CD4-positive, CD25-positive, alpha-beta regulatory T cell (primary cell): ENCODE results near the gene FGD3. TPM values are rescaled to one million over a fixed set of nuclear protein-coding genes. Genes with fewer than 3 reads are reported as not detected.

Source experiments
- ATAC-seq, 2 donors: fragments of 150-1000 bp; cut with Tn5 transposase; one replicate each; pipeline ENCODE4 v1.10.0; 2021; ENCODE audit warnings: low read depth in 2 of 2, moderate number of reproducible peaks in 2 of 2, moderate library complexity in 1 of 2
- DNase-seq, 3 donors: peaks; one replicate each; pipeline versions ENCODE4 v3.0.0 to v3.0.0-alpha.2; 2012 to 2022; ENCODE audit warnings: mixed read lengths in 1 of 3
- H3K27ac ChIP-seq: one replicate; pipeline ENCODE4 v1.7.0; 2013; ENCODE audit warnings: mild to moderate bottlenecking, low read length; ENCODE audit not compliant: insufficient read depth, poor library complexity, severe bottlenecking
- H3K27me3 ChIP-seq: one replicate; pipeline ENCODE4 v1.7.0; 2013; ENCODE audit warnings: low read length; ENCODE audit not compliant: control insufficient read depth, insufficient read depth
- H3K36me3 ChIP-seq: one replicate; pipeline ENCODE4 v1.7.0; 2013; ENCODE audit warnings: mild to moderate bottlenecking, low read length, moderate library complexity; ENCODE audit not compliant: control insufficient read depth, insufficient read depth
- H3K4me1 ChIP-seq: 2 replicates; pipeline ENCODE4 v1.7.0; 2013; ENCODE audit warnings: mild to moderate bottlenecking, low read length; ENCODE audit not compliant: insufficient read depth, control insufficient read depth, poor library complexity, severe bottlenecking
- H3K4me3 ChIP-seq: one replicate; pipeline ENCODE4 v1.7.0; 2013; ENCODE audit warnings: low read depth, mild to moderate bottlenecking, low read length, moderate library complexity
- H3K9me3 ChIP-seq, 2 experiments: 1 replicate in 1 of 2; 2 replicates in 1 of 2; pipeline ENCODE4 v1.7.0; 2013; ENCODE audit warnings: low read length in 2 of 2, mild to moderate bottlenecking in 1 of 2, moderate library complexity in 1 of 2; ENCODE audit not compliant: control insufficient read depth in 2 of 2
- H3K27ac Mint-ChIP-seq, 3 donors: one replicate each; pipeline ENCODE4 v1.8.0; 2020 to 2022; ENCODE audit warnings: mild to moderate bottlenecking in 3 of 3, mixed read lengths in 3 of 3, moderate library complexity in 2 of 3
- H3K27me3 Mint-ChIP-seq: one replicate; pipeline ENCODE4 v1.8.0; 2022; ENCODE audit warnings: mild to moderate bottlenecking, mixed read lengths
- H3K36me3 Mint-ChIP-seq: one replicate; pipeline ENCODE4 v1.8.0; 2020; ENCODE audit warnings: mixed read lengths
- H3K4me1 Mint-ChIP-seq, 4 donors: one replicate each; pipeline ENCODE4 v1.8.0; 2020 to 2022; ENCODE audit warnings: mixed read lengths in 4 of 4, mild to moderate bottlenecking in 1 of 4
- H3K4me3 Mint-ChIP-seq, 4 donors: one replicate each; pipeline ENCODE4 v1.8.0; 2020 to 2022; ENCODE audit warnings: mild to moderate bottlenecking in 4 of 4, mixed read lengths in 4 of 4, moderate library complexity in 3 of 4
- H3K9me3 Mint-ChIP-seq, 7 donors: one replicate each; pipeline ENCODE4 v1.8.0; 2020 to 2022; ENCODE audit warnings: mixed read lengths in 7 of 7, mild to moderate bottlenecking in 3 of 7, moderate library complexity in 2 of 7
- polyA plus RNA-seq, 4 donors: library from polyadenylated mRNA; unstranded; fragments of 300-500 nt; fragmentation: Illumina TruSeq; gene quantifications; one replicate each; pipeline ENCODE4 v1.2.3, GENCODE V29; 2021
- total RNA-seq: library from RNA; stranded (reverse); gene quantifications from one replicate; pipeline ENCODE4 v1.2.3, GENCODE V29; 2022

Gene FGD3
- total and polyA plus RNA-seq, 5 donors from 2014 or later, result 71.6 to 188 (median 98.1) TPM

DNA sequence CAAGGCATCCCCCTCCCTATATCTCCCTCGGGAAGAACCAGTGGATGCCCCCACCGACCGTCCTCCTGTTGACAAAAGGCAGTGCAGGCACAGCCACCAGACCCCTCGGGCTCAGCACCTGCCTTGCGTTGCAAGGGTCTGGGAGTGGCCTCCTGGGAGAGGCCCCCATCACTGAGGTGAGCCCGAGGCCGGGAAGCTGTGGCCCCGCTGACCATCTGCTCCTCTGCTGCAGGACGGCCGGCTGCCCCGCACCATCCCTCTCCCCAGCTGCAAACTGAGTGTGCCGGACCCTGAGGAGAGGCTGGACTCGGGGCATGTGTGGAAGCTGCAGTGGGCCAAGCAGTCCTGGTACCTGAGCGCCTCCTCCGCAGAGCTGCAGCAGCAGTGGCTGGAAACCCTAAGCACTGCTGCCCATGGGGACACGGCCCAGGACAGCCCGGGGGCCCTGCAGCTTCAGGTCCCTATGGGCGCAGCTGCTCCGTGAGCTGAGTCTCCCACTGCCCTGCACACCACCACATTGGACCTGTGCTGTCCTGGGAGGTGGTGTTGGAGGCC lies 87.9 kb downstream of the FGD3 start:
- no peak for DNase-seq
- Histone ChIP-seq H3K9me3 (no peaks in the 10 kb centered on the region), H3K27me3 (no peaks in the 10 kb centered on the region), H3K27ac (no peak overlapping the region), H3K4me1 (peaks cover 13% of the 10 kb centered on the region), H3K36me3 (peaks cover 62% of the 10 kb centered on the region), H3K4me3 (no peak overlapping the region)
- peak overlapping the region in 1 of 4 donors; percentile 32 for H3K4me3 Mint-ChIP-seq
- peaks cover 4% of the 10 kb centered on the region for H3K27me3 Mint-ChIP-seq
- peaks cover 33% of the 10 kb centered on the region for H3K36me3 Mint-ChIP-seq
- peaks cover 0 to 2% (median 0%) of the 10 kb centered on the region in 7 donors for H3K9me3 Mint-ChIP-seq
- H3K4me1 Mint-ChIP-seq, result peaks cover 0 to 75% (median 21%) of the 10 kb centered on the region in 4 donors
- no peak overlapping the region for H3K27ac Mint-ChIP-seq
- no peak for ATAC-seq

DNA sequence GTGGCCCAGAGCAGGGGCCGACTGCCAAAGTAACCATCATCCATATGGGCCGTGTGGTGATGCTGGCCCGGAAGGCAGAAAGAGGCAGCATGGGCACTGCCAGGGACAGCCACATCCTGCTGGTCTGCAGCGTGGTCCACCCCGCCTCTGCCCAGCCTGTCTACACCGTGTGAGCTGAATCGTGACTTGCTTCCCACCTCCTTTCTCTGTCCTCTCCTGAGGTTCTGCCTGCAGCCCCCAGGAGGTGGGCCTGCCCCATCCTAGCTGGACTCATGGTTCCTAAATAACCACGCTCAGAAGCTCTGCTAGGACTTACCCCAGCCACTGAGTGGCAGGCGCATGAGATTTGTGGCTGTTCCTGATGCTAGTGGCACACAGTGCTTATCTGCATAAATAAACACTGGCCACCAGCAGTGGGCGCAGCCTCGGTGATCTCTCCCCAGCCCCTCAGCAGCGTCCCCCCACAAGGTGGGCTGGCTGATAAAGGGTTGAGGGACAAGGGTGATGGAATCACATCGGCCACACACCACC lies 88.6 kb downstream of the FGD3 start:
- Histone ChIP-seq H3K27ac (no peak overlapping the region), H3K27me3 (no peaks in the 10 kb centered on the region), H3K9me3 (no peaks in the 10 kb centered on the region), H3K4me3 (no peak overlapping the region), H3K36me3 (peaks cover 55% of the 10 kb centered on the region), H3K4me1 (peaks cover 9% of the 10 kb centered on the region)
- H3K27ac Mint-ChIP-seq, result peak overlapping the region; percentile 41 to 84 (median 71)
- H3K4me1 Mint-ChIP-seq, result peaks cover 0 to 75% (median 17%) of the 10 kb centered on the region in 4 donors
- H3K27me3 Mint-ChIP-seq, result peaks cover 4% of the 10 kb centered on the region
- DNase-seq, result no peak
- H3K36me3 Mint-ChIP-seq, result peaks cover 27% of the 10 kb centered on the region
- ATAC-seq, result no peak
- no peak overlapping the region for H3K4me3 Mint-ChIP-seq
- H3K9me3 Mint-ChIP-seq, result peaks cover 0 to 2% (median 0%) of the 10 kb centered on the region in 7 donors

DNA sequence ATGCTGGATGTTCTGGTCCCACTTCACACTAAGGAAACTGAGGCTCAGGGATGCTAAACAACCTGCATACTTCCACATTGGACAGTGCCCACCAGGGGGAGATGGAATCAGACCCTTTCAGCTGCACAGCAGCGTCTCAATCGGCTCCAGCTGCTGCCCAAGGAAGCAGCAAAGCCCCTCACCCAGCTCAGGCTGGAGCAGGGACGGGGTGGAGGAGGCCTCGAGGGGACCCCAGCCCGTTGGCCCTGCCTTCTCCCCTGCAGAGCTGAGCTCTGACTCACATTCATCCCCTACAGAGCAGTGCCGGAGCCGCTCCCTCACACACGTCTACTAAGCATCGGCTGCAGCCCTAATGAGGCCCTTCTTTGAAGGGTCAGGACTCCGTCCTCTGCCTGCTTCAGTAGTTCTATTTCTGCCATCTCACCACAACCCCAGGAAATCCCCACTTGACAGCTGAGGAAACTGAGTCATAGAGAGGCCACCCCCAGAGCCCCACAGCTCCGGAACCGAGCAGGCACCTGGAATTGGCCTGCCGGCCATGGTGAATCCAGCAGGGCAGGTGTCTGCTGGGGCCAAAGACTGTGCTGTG lies 89.7 kb downstream of the FGD3 start:
- peaks cover 16% of the 10 kb centered on the region for H3K36me3 Mint-ChIP-seq
- H3K27ac ChIP-seq, result peak overlapping the region; percentile 14
- ATAC-seq, result no peak
- H3K4me3 ChIP-seq, result no peak overlapping the region
- peaks cover 0 to 75% (median 16%) of the 10 kb centered on the region in 4 donors for H3K4me1 Mint-ChIP-seq
- DNase-seq, result no peak
- H3K27me3 Mint-ChIP-seq, result peaks cover 4% of the 10 kb centered on the region
- peaks cover 44% of the 10 kb centered on the region for H3K36me3 ChIP-seq
- H3K27ac Mint-ChIP-seq, result peak overlapping the region; percentile 41 to 84 (median 76)
- peaks cover 0 to 2% (median 0%) of the 10 kb centered on the region in 7 donors for H3K9me3 Mint-ChIP-seq
- H3K9me3 ChIP-seq, result no peaks in the 10 kb centered on the region
- H3K4me3 Mint-ChIP-seq, result peak overlapping the region in 2 of 4 donors; percentile 38 to 64
- H3K4me1 ChIP-seq, result peaks cover 9% of the 10 kb centered on the region
- H3K27me3 ChIP-seq, result no peaks in the 10 kb centered on the region

- Histone ChIP-seq H3K27me3 (no peaks in the 10 kb centered on the region), H3K4me3 (no peak overlapping the region), H3K4me1 (peaks cover 9% of the 10 kb centered on the region), H3K36me3 (peaks cover 38% of the 10 kb centered on the region), H3K9me3 (no peaks in the 10 kb centered on the region), H3K27ac (peak overlapping the region; percentile 14)
- DNase-seq (no peak), ATAC-seq (no peak)
- peaks cover 0 to 2% (median 0%) of the 10 kb centered on the region in 7 donors for H3K9me3 Mint-ChIP-seq
- peaks cover 11% of the 10 kb centered on the region for H3K36me3 Mint-ChIP-seq
- H3K27me3 Mint-ChIP-seq, result peaks cover 4% of the 10 kb centered on the region
- peak overlapping the region in 1 of 4 donors; percentile 64 for H3K4me3 Mint-ChIP-seq
- H3K27ac Mint-ChIP-seq, result peak overlapping the region in 1 of 3 donors; percentile 41
- peaks cover 0 to 74% (median 17%) of the 10 kb centered on the region in 4 donors for H3K4me1 Mint-ChIP-seq
Measured at GRCh38 chr9:93037476-93037971, 90.2 kb downstream of the FGD3 start.

DNA sequence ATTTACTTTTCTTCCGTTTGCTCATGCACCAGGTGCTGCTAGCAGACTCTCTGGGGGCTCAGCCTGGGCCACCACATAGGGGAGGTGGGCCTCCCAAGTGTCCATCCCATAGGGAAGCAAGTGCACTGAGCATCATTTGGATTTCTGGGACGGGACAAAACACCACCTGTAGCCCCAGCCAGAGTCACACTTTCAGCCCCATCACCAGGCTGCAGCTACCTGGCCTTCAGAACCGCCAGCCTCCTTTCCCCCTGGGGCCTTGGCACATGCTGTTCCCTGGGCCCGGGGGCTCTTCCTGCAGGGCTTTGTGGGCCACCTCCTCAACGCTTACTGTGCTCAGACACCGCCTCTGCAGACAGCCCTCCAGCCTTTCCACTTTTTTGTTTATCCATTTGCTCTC lies 91.6 kb downstream of the FGD3 start:
- peaks cover 4% of the 10 kb centered on the region for H3K36me3 Mint-ChIP-seq
- H3K27me3 Mint-ChIP-seq, result peaks cover 8% of the 10 kb centered on the region
- Histone ChIP-seq H3K4me1 (peaks cover 12% of the 10 kb centered on the region), H3K4me3 (no peak overlapping the region), H3K27me3 (no peaks in the 10 kb centered on the region), H3K27ac (no peak overlapping the region), H3K9me3 (no peaks in the 10 kb centered on the region), H3K36me3 (peaks cover 24% of the 10 kb centered on the region)
- DNase-seq (no peak), ATAC-seq (no peak)
- peaks cover 0 to 2% (median 0%) of the 10 kb centered on the region in 7 donors for H3K9me3 Mint-ChIP-seq
- H3K4me1 Mint-ChIP-seq, result peaks cover 3 to 80% (median 22%) of the 10 kb centered on the region in 4 donors
- H3K27ac Mint-ChIP-seq, result peak overlapping the region; percentile 72 to 78 (median 76)
- peak overlapping the region in 1 of 4 donors; percentile 22 for H3K4me3 Mint-ChIP-seq

DNA sequence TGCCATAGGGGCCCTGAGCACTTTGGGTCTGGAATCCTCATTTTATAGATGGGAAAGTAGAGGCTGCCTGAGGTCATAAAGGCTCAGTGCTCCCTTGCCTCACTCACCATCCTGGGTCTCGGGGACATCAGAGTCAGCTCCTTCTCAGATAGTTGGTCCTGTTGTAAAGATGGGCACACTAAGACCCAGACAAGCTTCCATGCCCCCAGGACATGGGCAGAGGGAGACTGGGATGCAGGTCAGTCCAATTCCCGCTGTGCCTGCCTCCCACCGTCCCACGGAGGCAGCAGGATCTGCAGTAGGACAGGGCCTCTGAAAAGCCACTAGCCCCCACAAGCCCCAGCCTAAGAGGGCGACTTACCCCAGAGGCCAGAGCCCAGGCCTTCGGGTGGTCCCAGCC lies 92.1 kb downstream of the FGD3 start:
- DNase-seq (no peak), ATAC-seq (no peak)
- Histone ChIP-seq H3K9me3 (no peaks in the 10 kb centered on the region), H3K4me1 (peaks cover 13% of the 10 kb centered on the region), H3K36me3 (peaks cover 19% of the 10 kb centered on the region), H3K4me3 (no peak overlapping the region), H3K27me3 (no peaks in the 10 kb centered on the region), H3K27ac (no peak overlapping the region)
- Mint-ChIP-seq H3K9me3 (peaks cover 0 to 2% (median 0%) of the 10 kb centered on the region in 7 donors), H3K27me3 (peaks cover 8% of the 10 kb centered on the region), H3K4me1 (peaks cover 5 to 77% (median 20%) of the 10 kb centered on the region in 4 donors), H3K27ac (peak overlapping the region; percentile 61 to 78 (median 76)), H3K36me3 (peaks cover 3% of the 10 kb centered on the region), H3K4me3 (peak overlapping the region in 1 of 4 donors; percentile 22)

- no peak overlapping the region for H3K27ac ChIP-seq
- Mint-ChIP-seq H3K4me1 (peaks cover 5 to 78% (median 21%) of the 10 kb centered on the region in 4 donors), H3K9me3 (peaks cover 0 to 2% (median 0%) of the 10 kb centered on the region in 7 donors), H3K27me3 (peaks cover 8% of the 10 kb centered on the region), H3K36me3 (peaks cover 3% of the 10 kb centered on the region), H3K4me3 (peak overlapping the region in 2 of 4 donors; percentile 35 to 52), H3K27ac (peak overlapping the region; percentile 73 to 86 (median 76))
- H3K36me3 ChIP-seq, result peaks cover 16% of the 10 kb centered on the region
- no peaks in the 10 kb centered on the region for H3K27me3 ChIP-seq
- no peaks in the 10 kb centered on the region for H3K9me3 ChIP-seq
- peaks cover 13% of the 10 kb centered on the region for H3K4me1 ChIP-seq
- no peak for ATAC-seq
- DNase-seq, result no peak
- H3K4me3 ChIP-seq, result no peak overlapping the region
Measured at GRCh38 chr9:93039976-93040375, 92.7 kb downstream of the FGD3 start.
